GM12878 (cell line): Measurements from ENCODE around the gene RASGRP3. TPM values are rescaled to one million over a fixed set of nuclear protein-coding genes. Genes with fewer than 3 reads are reported as not detected.
A peak's percentile ranks its signal among the peaks of the same experiment; 100 is the strongest.

Experiments used
- ATF7 ChIP-seq: fragments of 450-650 bp; IDR thresholded peaks from 2 replicates; pipeline ENCODE4 v1.6.1; 2016; ENCODE audit warnings: low read depth, mild to moderate bottlenecking
- BCL11A ChIP-seq: IDR thresholded peaks from 2 replicates; pipeline ENCODE4 v1.6.1; 2011; ENCODE audit warnings: low read depth, low read length
- CHD1 ChIP-seq: IDR thresholded peaks from 2 replicates; pipeline ENCODE4 v1.6.1; 2012; ENCODE audit warnings: low read depth, low read length, improper control_type of control experiment
- EED ChIP-seq: sonication (generic); IDR thresholded peaks from 2 replicates; pipeline ENCODE4 v1.6.1; 2016; ENCODE audit warnings: antibody characterized with exemption, low read depth
- EP300 ChIP-seq, 2 experiments: fragments of 150-350 bp in 1 of 2; IDR thresholded peaks; 2 replicates each; pipeline ENCODE4 v1.6.1; 2011 to 2012; ENCODE audit warnings: low read depth in 2 of 2, low read length in 2 of 2, borderline replicate concordance in 1 of 2, improper control_type of control experiment in 1 of 2, inconsistent platforms in 1 of 2; ENCODE audit not compliant: control insufficient read depth in 1 of 2
- ETV6 ChIP-seq, 2 experiments: fragments of 450-650 bp in 1 of 2; IDR thresholded peaks in 1 of 2; conservative IDR thresholded peaks in 1 of 2; 2 replicates each; pipeline ENCODE4 v1.6.1; 2014; ENCODE audit warnings: antibody characterized with exemption in 1 of 2, borderline replicate concordance in 1 of 2, low read depth in 1 of 2, mild to moderate bottlenecking in 1 of 2, moderate library complexity in 1 of 2
- IRF4 ChIP-seq: IDR thresholded peaks from 2 replicates; pipeline ENCODE4 v1.6.1; 2011; ENCODE audit warnings: low read depth, low read length
- POLR2AphosphoS5 ChIP-seq: IDR thresholded peaks from 2 replicates; pipeline ENCODE4 v1.6.1; 2011; ENCODE audit warnings: mild to moderate bottlenecking, low read length, inconsistent platforms
- RCOR1 ChIP-seq: conservative IDR thresholded peaks from 2 replicates; pipeline ENCODE4 v1.6.1; 2012; ENCODE audit warnings: low read depth, low read length, improper control_type of control experiment
- SREBF1 ChIP-seq: IDR thresholded peaks from 2 replicates; pipeline ENCODE4 v1.6.1; 2012; ENCODE audit warnings: mild to moderate bottlenecking, low read length
- STAT3 ChIP-seq: IDR thresholded peaks from 2 replicates; pipeline ENCODE4 v1.6.1; 2011; ENCODE audit warnings: low read depth, low read length, improper control_type of control experiment
- polyA plus RNA-seq, 11 experiments: library from polyadenylated mRNA; depleted of rRNA in 4 of 11; unstranded in 6 of 11; stranded (reverse) in 5 of 11; fragments of >200 nt; fragmentation: Nextera tagmentation in 4 of 11; fragmentation: Illumina TruSeq in 1 of 11; extraction: Ambion mirVana in 4 of 11; extraction: Trizol in 1 of 11; gene quantifications; 1 replicate in 1 of 11; 2 replicates in 10 of 11; pipeline versions ENCODE4 v1.2.1 to v1.2.3, GENCODE V29; 2011 to 2016; ENCODE audit warnings: inconsistent platforms in 2 of 11, missing spikeins in 2 of 11, low read depth in 1 of 11
- total RNA-seq, 4 experiments: library from RNA; depleted of rRNA in 3 of 4; stranded (reverse); fragments of >200 nt in 3 of 4; fragmentation: Illumina TruSeq in 1 of 4; extraction: Trizol in 1 of 4; gene quantifications; 2 replicates each; pipeline versions ENCODE4 v1.2.1 to v1.2.3, GENCODE V29; 2013 to 2021
- TF ChIP-seq, protein P1 (sequence below): IDR thresholded peaks from 2 replicates; pipeline ENCODE4 v1.6.1; 2012; ENCODE audit warnings: improper control_type of control experiment, low read depth, low read length; ENCODE audit not compliant: insufficient replicate concordance
- TF ChIP-seq, protein P2 (sequence below): IDR thresholded peaks from 2 replicates; pipeline ENCODE4 v1.6.1; 2012; ENCODE audit warnings: mild to moderate bottlenecking, low read depth, low read length
- TF ChIP-seq, protein P3 (sequence below): fragments of 150-350 bp; IDR thresholded peaks from 2 replicates; pipeline ENCODE4 v1.6.1; 2014; ENCODE audit warnings: mild to moderate bottlenecking, low read depth, low read length
- TF ChIP-seq, protein P4 (sequence below): IDR thresholded peaks from 2 replicates; pipeline ENCODE4 v1.6.1; 2011; ENCODE audit warnings: low read depth, low read length, improper control_type of control experiment, borderline replicate concordance

The RASGRP3 gene
- total and polyA plus RNA-seq, 10 of the 15 experiments (the other 5 are each of a cell fraction or from before 2014, with no cell fraction given): 31.6 to 106 (median 64.7) TPM

DNA sequence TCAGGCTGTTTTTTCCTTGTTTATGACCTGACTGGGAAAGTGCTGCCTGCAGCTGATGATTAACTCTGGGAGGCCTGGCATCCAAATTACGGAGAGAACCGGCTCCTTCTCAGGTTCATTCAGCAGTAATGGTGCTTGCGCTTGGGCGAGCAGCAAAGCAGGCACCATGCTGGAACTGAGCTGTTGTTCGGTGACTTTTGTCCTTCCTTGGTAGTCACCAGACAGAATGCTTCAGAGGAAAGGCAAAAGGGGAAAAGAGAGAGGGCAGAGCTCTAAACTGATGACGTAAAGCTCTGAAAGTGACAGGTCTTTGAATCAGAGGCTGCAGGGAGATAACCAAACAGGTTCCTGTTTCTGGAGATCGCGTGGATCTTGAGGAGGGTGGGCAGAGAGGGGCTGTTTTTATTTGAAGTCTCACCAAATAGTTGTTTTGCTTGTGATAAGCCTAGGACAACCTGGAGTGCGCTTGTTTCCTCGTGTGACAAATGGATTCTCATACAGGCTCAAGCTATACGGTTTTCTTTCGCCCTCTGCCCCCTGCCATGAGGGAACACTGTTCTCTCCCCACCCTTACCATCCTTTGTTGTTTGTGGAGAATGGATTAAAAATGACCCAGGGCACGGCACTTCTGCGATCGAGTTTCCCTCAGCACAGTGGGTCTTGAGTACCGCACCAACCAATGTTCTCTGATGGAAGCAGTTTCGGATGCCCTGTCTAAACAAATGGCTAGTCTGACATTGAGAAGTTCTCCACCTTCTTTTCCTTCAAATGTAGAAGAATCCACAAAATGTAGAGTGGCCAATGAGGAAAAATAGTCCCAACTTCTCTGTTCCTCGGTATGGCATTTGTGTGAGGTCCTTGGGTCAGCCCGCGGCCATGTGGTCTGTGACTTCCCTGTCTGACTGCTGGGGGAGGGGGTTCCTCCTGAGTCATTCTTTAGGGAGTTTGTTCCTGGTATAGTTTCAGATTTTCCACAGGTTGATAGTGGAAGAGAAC, 1.3 kb downstream of the RASGRP3 start (continued):
- TF ChIP-seq BCL11A: no peak
- peak; percentile 94 for TF ChIP-seq POLR2AphosphoS5
- TF ChIP-seq, protein P1, sequence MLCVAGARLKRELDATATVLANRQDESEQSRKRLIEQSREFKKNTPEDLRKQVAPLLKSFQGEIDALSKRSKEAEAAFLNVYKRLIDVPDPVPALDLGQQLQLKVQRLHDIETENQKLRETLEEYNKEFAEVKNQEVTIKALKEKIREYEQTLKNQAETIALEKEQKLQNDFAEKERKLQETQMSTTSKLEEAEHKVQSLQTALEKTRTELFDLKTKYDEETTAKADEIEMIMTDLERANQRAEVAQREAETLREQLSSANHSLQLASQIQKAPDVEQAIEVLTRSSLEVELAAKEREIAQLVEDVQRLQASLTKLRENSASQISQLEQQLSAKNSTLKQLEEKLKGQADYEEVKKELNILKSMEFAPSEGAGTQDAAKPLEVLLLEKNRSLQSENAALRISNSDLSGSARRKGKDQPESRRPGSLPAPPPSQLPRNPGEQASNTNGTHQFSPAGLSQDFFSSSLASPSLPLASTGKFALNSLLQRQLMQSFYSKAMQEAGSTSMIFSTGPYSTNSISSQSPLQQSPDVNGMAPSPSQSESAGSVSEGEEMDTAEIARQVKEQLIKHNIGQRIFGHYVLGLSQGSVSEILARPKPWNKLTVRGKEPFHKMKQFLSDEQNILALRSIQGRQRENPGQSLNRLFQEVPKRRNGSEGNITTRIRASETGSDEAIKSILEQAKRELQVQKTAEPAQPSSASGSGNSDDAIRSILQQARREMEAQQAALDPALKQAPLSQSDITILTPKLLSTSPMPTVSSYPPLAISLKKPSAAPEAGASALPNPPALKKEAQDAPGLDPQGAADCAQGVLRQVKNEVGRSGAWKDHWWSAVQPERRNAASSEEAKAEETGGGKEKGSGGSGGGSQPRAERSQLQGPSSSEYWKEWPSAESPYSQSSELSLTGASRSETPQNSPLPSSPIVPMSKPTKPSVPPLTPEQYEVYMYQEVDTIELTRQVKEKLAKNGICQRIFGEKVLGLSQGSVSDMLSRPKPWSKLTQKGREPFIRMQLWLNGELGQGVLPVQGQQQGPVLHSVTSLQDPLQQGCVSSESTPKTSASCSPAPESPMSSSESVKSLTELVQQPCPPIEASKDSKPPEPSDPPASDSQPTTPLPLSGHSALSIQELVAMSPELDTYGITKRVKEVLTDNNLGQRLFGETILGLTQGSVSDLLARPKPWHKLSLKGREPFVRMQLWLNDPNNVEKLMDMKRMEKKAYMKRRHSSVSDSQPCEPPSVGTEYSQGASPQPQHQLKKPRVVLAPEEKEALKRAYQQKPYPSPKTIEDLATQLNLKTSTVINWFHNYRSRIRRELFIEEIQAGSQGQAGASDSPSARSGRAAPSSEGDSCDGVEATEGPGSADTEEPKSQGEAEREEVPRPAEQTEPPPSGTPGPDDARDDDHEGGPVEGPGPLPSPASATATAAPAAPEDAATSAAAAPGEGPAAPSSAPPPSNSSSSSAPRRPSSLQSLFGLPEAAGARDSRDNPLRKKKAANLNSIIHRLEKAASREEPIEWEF: peak; percentile 33
- no peak for TF ChIP-seq IRF4
- peak; percentile 74; the same call in 1 of the 2 replicates for TF ChIP-seq CHD1
- TF ChIP-seq EED: peak; percentile 50; the same call in 1 of the 2 replicates
- TF ChIP-seq EP300 (IDR thresholded peaks at IDR 0.05; ENCODE audit: borderline replicate concordance in 1 of 2, control insufficient read depth in 1 of 2, low read depth in 2 of 2, low read length in 2 of 2): peak in 1 of 2 experiments; percentile 37; a peak in 1 of 4 replicates
- TF ChIP-seq STAT3: no peak
- no peak for TF ChIP-seq RCOR1
- TF ChIP-seq SREBF1: no peak
- TF ChIP-seq, protein P2, sequence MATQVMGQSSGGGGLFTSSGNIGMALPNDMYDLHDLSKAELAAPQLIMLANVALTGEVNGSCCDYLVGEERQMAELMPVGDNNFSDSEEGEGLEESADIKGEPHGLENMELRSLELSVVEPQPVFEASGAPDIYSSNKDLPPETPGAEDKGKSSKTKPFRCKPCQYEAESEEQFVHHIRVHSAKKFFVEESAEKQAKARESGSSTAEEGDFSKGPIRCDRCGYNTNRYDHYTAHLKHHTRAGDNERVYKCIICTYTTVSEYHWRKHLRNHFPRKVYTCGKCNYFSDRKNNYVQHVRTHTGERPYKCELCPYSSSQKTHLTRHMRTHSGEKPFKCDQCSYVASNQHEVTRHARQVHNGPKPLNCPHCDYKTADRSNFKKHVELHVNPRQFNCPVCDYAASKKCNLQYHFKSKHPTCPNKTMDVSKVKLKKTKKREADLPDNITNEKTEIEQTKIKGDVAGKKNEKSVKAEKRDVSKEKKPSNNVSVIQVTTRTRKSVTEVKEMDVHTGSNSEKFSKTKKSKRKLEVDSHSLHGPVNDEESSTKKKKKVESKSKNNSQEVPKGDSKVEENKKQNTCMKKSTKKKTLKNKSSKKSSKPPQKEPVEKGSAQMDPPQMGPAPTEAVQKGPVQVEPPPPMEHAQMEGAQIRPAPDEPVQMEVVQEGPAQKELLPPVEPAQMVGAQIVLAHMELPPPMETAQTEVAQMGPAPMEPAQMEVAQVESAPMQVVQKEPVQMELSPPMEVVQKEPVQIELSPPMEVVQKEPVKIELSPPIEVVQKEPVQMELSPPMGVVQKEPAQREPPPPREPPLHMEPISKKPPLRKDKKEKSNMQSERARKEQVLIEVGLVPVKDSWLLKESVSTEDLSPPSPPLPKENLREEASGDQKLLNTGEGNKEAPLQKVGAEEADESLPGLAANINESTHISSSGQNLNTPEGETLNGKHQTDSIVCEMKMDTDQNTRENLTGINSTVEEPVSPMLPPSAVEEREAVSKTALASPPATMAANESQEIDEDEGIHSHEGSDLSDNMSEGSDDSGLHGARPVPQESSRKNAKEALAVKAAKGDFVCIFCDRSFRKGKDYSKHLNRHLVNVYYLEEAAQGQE: no peak
- TF ChIP-seq, protein P3, sequence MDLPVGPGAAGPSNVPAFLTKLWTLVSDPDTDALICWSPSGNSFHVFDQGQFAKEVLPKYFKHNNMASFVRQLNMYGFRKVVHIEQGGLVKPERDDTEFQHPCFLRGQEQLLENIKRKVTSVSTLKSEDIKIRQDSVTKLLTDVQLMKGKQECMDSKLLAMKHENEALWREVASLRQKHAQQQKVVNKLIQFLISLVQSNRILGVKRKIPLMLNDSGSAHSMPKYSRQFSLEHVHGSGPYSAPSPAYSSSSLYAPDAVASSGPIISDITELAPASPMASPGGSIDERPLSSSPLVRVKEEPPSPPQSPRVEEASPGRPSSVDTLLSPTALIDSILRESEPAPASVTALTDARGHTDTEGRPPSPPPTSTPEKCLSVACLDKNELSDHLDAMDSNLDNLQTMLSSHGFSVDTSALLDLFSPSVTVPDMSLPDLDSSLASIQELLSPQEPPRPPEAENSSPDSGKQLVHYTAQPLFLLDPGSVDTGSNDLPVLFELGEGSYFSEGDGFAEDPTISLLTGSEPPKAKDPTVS: no peak
- TF ChIP-seq, protein P4, sequence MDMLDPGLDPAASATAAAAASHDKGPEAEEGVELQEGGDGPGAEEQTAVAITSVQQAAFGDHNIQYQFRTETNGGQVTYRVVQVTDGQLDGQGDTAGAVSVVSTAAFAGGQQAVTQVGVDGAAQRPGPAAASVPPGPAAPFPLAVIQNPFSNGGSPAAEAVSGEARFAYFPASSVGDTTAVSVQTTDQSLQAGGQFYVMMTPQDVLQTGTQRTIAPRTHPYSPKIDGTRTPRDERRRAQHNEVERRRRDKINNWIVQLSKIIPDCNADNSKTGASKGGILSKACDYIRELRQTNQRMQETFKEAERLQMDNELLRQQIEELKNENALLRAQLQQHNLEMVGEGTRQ: no peak
- 0 out of 4 replicates have a peak, but pooled peaks of 1 of the 2 experiments have one; percentile 23 for TF ChIP-seq ETV6 (conservative IDR thresholded peaks at IDR 0.05 in 1 of 2, IDR thresholded peaks at IDR 0.05 in 1 of 2; ENCODE audit: borderline replicate concordance in 1 of 2, low read depth in 1 of 2)
- TF ChIP-seq ATF7: peak; percentile 96
